DMS79 (cell line): ENCODE data around the gene NEMP1.
"Not testable (repeated sequence)": the region's sequence is repeated elsewhere in the genome, so short reads cannot be mapped to it uniquely, and the experiment has no call there.

Experiments
- DNase-seq: peaks from one replicate; lab custom pipeline; 2025; lab: John Stamatoyannopoulos, UW

NEMP1 gene

GRCh38 chr12:57091638-57092528 is 13.3 kb upstream of the NEMP1 start:
- no peak for DNase-seq

GRCh38 chr12:57090924-57091637 is 12.5 kb upstream of the NEMP1 start:
- no peak for DNase-seq

GRCh38 chr12:57090490-57090889 is 11.9 kb upstream of the NEMP1 start:
- no peak for DNase-seq

GRCh38 chr12:57089271-57090245 is 11.0 kb upstream of the NEMP1 start:
- DNase-seq: no peak

GRCh38 chr12:57088354-57089270 is 10.0 kb upstream of the NEMP1 start, which contains the start of gene NAB2:
Gene NAB2, plus strand, starts transcription at chr12:57089114. Its CDS starts 158 bp downstream, at chr12:57089272.
- DNase-seq: peak; percentile 55

GRCh38 chr12:57087691-57088353 is 9.2 kb upstream of the NEMP1 start:
- peak; percentile 34 for DNase-seq

GRCh38 chr12:57087010-57087690 is 8.6 kb upstream of the NEMP1 start:
- DNase-seq: no peak

GRCh38 chr12:57086493-57087009 is 8.0 kb upstream of the NEMP1 start:
- no peak for DNase-seq

- no peak for DNase-seq
Measured at GRCh38 chr12:57085999-57086492, 7.5 kb upstream of the NEMP1 start.

- DNase-seq: no peak
Measured at GRCh38 chr12:57080855-57081254, 2.3 kb upstream of the NEMP1 start.

- no peak for DNase-seq
Measured at GRCh38 chr12:57079821-57080220, 1.2 kb upstream of the NEMP1 start.

GRCh38 chr12:57073566-57074450 is 4.8 kb downstream of the NEMP1 start:
- not testable (repeated sequence) for DNase-seq

- no peak for DNase-seq
Measured at GRCh38 chr12:57072661-57073060, 5.9 kb downstream of the NEMP1 start.

- DNase-seq: no peak
Measured at GRCh38 chr12:57069523-57069922, 9.1 kb downstream of the NEMP1 start.

- DNase-seq: no peak
Measured at GRCh38 chr12:57066245-57066644, 12.3 kb downstream of the NEMP1 start.

- DNase-seq: no peak
Measured at GRCh38 chr12:57063991-57064685, 14.5 kb downstream of the NEMP1 start.

GRCh38 chr12:57058454-57058853 is 20.1 kb downstream of the NEMP1 start:
- DNase-seq: no peak
